Natural killer cell treated with Interleukin-12 subunit alpha and Interleukin-12 subunit beta and Interleukin-15 and Interleukin-18, amount 100 ng/mL, for 72 hours (primary cell): ENCODE data around the gene DDN. TPM values are rescaled to one million over a fixed set of nuclear protein-coding genes. Genes with fewer than 3 reads are reported as not detected.

ENCODE experiments used
- ATAC-seq, 2 donors: fragments of 150-1000 bp; cut with Tn5 transposase in 1 of 2; sonication (Bioruptor Pico), chemical (Tn5 transposase) in 1 of 2; 2 replicates each; pipeline ENCODE4 v1.10.0; 2021
- DNase-seq: peaks from one replicate; pipeline ENCODE4 v3.0.0; 2022; ENCODE audit warnings: low spot score
- H3K27ac Mint-ChIP-seq, 2 donors: 1 replicate in 1 of 2; 2 replicates in 1 of 2; pipeline ENCODE4 v1.8.0; 2022; ENCODE audit warnings: mixed read lengths in 2 of 2, mild to moderate bottlenecking in 1 of 2, moderate library complexity in 1 of 2
- H3K27me3 Mint-ChIP-seq, 2 donors: 1 replicate in 1 of 2; 2 replicates in 1 of 2; pipeline ENCODE4 v1.8.0; 2022; ENCODE audit warnings: mixed read lengths in 2 of 2
- H3K36me3 Mint-ChIP-seq: one replicate; pipeline ENCODE4 v1.8.0; 2022; ENCODE audit warnings: mixed read lengths
- H3K4me1 Mint-ChIP-seq, 2 donors: 1 replicate in 1 of 2; 2 replicates in 1 of 2; pipeline ENCODE4 v1.8.0; 2022; ENCODE audit warnings: low read depth in 2 of 2, mixed read lengths in 2 of 2, mild to moderate bottlenecking in 1 of 2
- H3K4me3 Mint-ChIP-seq: one replicate; pipeline ENCODE4 v1.8.0; 2022; ENCODE audit warnings: mixed read lengths
- H3K9me3 Mint-ChIP-seq: 2 replicates; pipeline ENCODE4 v1.8.0; 2022; ENCODE audit warnings: mixed read lengths
- total RNA-seq, 2 donors: library from RNA; stranded (reverse); gene quantifications; one replicate each; pipeline ENCODE4 v1.2.3, GENCODE V29; 2022

Gene DDN
- total RNA-seq, 2 donors from 2014 or later: 0.48 to 1.1 TPM

- Mint-ChIP-seq H3K27me3 (no peaks in the 10 kb centered on the region), H3K4me1 (peaks cover 48 to 50% of the 10 kb centered on the region in 2 donors), H3K4me3 (no peak overlapping the region), H3K27ac (no peak overlapping the region), H3K9me3 (no peaks in the 10 kb centered on the region), H3K36me3 (no peaks in the 10 kb centered on the region)
- no peak for DNase-seq
- no peak for ATAC-seq
Observed at GRCh38 chr12:48954061-48954460, 45.1 kb downstream of the DDN start.

- peaks cover 5% of the 10 kb centered on the region for H3K36me3 Mint-ChIP-seq
- no peak overlapping the region for H3K27ac Mint-ChIP-seq
Observed at GRCh38 chr12:48952691-48953090, 46.5 kb downstream of the DDN start.

GRCh38 chr12:48947727-48948126 is 51.4 kb downstream of the DDN start:
- H3K36me3 Mint-ChIP-seq: peaks cover 5% of the 10 kb centered on the region
- no peaks in the 10 kb centered on the region for H3K27me3 Mint-ChIP-seq
- no peak overlapping the region for H3K27ac Mint-ChIP-seq
- no peak for ATAC-seq
- peaks cover 18 to 25% of the 10 kb centered on the region in 2 donors for H3K4me1 Mint-ChIP-seq
- no peak for DNase-seq
- H3K9me3 Mint-ChIP-seq: no peaks in the 10 kb centered on the region
- H3K4me3 Mint-ChIP-seq: no peak overlapping the region

More at GRCh38 chr12:48952691-48953090, 46.5 kb downstream of the DDN start:
- peaks cover 50 to 52% of the 10 kb centered on the region in 2 donors for H3K4me1 Mint-ChIP-seq
- no peak overlapping the region for H3K4me3 Mint-ChIP-seq
- DNase-seq (no peak), ATAC-seq (no peak)
- H3K27me3 Mint-ChIP-seq: no peaks in the 10 kb centered on the region
- no peaks in the 10 kb centered on the region for H3K9me3 Mint-ChIP-seq

- ATAC-seq: no peak
- no peaks in the 10 kb centered on the region for H3K27me3 Mint-ChIP-seq
- H3K27ac Mint-ChIP-seq: no peak overlapping the region
- peaks cover 5% of the 10 kb centered on the region for H3K36me3 Mint-ChIP-seq
- H3K4me1 Mint-ChIP-seq: peaks cover 10 to 23% of the 10 kb centered on the region in 2 donors
- no peak overlapping the region for H3K4me3 Mint-ChIP-seq
- DNase-seq: no peak
- no peaks in the 10 kb centered on the region for H3K9me3 Mint-ChIP-seq
Observed at GRCh38 chr12:48946943-48947342, 52.2 kb downstream of the DDN start.

GRCh38 chr12:48946205-48946604 is 53.0 kb downstream of the DDN start:
- H3K36me3 Mint-ChIP-seq: peaks cover 5% of the 10 kb centered on the region
- H3K27me3 Mint-ChIP-seq: no peaks in the 10 kb centered on the region
- H3K4me3 Mint-ChIP-seq: no peak overlapping the region
- no peak for DNase-seq
- ATAC-seq: no peak
- no peak overlapping the region for H3K27ac Mint-ChIP-seq
- H3K4me1 Mint-ChIP-seq: peaks cover 10 to 23% of the 10 kb centered on the region in 2 donors
- no peaks in the 10 kb centered on the region for H3K9me3 Mint-ChIP-seq

Other genes starting within 250 kb of the DDN start
- under 1 TPM; 0.22 to 0.40 TPM for gene ADCY6, start 210.3 kb downstream of the DDN start, total RNA-seq
- gene CACNB3, start 180.9 kb downstream of the DDN start, total RNA-seq: 10 to 100 TPM in 1 of 2 donors, 1 to 10 TPM in 1; 6.9 to 10.7 TPM
- 100 to 1,000 TPM; 131 to 162 TPM for gene DDX23, start 147.2 kb downstream of the DDN start, total RNA-seq
- 1 to 10 TPM; 3.4 to 3.7 TPM for gene RND1, start 133.5 kb downstream of the DDN start, total RNA-seq
- gene FKBP11, start 73.9 kb downstream of the DDN start, total RNA-seq: 100 to 1,000 TPM; 101 to 112 TPM
- 100 to 1,000 TPM; 125 to 156 TPM for gene ARF3, start 41.9 kb downstream of the DDN start, total RNA-seq
- gene WNT10B, start 27.6 kb downstream of the DDN start, total RNA-seq: under 1 TPM in 1 of 2 donors, not detected in 1; 0.50 TPM
- not detected for gene WNT1, start 21.1 kb downstream of the DDN start, total RNA-seq
- 10 to 100 TPM; 63.4 to 70.3 TPM for gene PRKAG1, start 19.4 kb upstream of the DDN start, total RNA-seq
- 100 to 1,000 TPM; 120 to 199 TPM for gene KMT2D, start 61.4 kb upstream of the DDN start, total RNA-seq
- gene RHEBL1, start 70.6 kb upstream of the DDN start, total RNA-seq: 10 to 100 TPM; 21.9 to 28.9 TPM
- gene DHH, start 95.4 kb upstream of the DDN start, total RNA-seq: under 1 TPM; 0.24 to 0.31 TPM
- gene LMBR1L, start 111.5 kb upstream of the DDN start, total RNA-seq: 10 to 100 TPM; 55.4 to 74.9 TPM
- gene TUBA1B, start 132.0 kb upstream of the DDN start, total RNA-seq: 1,000 to 10,000 TPM; 1,825 to 2,159 TPM
- 10 to 100 TPM; 30.8 to 53.5 TPM for gene TUBA1A, start 189.7 kb upstream of the DDN start, total RNA-seq